ENCODE data around the gene MIF4GD.

Gene MIF4GD, protein sequence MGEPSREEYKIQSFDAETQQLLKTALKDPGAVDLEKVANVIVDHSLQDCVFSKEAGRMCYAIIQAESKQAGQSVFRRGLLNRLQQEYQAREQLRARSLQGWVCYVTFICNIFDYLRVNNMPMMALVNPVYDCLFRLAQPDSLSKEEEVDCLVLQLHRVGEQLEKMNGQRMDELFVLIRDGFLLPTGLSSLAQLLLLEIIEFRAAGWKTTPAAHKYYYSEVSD

DNA sequence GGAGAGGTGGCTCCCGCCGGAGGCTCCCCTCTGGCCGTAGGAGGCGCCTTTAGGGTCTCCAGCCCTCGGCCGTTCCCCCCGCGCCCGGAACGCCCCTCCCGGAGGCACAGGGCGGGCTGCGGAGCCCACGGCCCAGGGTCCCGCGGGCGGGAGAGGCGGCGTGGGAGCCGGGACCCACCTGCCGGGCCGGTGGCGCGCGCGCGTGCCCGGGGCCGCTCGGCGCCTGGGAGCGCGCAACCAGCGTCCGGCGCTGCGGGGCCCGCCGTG is at the start of gene MIF4GD:
Gene MIF4GD, minus strand, starts transcription at position 266 of the 267 bp plus-strand sequence. CDS start 1,036 bp downstream, outside the sequence.
- Mint-ChIP-seq H3K36me3 (ENCODE audit: low read depth) (peaks cover 9% of the 10 kb centered on the region), H3K9me3 (no peaks in the 10 kb centered on the region), H3K4me1 (peaks cover 28% of the 10 kb centered on the region), H3K4me3 (peak within 1 kb of the TSS; percentile 86 to 93 (median 92)), H3K27me3 (ENCODE audit: low read depth) (peaks cover 7% of the 10 kb centered on the region), H3K27ac (peak within 1 kb of the TSS in 2 of 3 experiments; percentile 79 to 83)
- TF ChIP-seq, protein P1, sequence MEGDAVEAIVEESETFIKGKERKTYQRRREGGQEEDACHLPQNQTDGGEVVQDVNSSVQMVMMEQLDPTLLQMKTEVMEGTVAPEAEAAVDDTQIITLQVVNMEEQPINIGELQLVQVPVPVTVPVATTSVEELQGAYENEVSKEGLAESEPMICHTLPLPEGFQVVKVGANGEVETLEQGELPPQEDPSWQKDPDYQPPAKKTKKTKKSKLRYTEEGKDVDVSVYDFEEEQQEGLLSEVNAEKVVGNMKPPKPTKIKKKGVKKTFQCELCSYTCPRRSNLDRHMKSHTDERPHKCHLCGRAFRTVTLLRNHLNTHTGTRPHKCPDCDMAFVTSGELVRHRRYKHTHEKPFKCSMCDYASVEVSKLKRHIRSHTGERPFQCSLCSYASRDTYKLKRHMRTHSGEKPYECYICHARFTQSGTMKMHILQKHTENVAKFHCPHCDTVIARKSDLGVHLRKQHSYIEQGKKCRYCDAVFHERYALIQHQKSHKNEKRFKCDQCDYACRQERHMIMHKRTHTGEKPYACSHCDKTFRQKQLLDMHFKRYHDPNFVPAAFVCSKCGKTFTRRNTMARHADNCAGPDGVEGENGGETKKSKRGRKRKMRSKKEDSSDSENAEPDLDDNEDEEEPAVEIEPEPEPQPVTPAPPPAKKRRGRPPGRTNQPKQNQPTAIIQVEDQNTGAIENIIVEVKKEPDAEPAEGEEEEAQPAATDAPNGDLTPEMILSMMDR (IDR thresholded peaks at IDR 0.05; ENCODE audit: unreplicated experiment in 3 of 3), result no peak

DNA sequence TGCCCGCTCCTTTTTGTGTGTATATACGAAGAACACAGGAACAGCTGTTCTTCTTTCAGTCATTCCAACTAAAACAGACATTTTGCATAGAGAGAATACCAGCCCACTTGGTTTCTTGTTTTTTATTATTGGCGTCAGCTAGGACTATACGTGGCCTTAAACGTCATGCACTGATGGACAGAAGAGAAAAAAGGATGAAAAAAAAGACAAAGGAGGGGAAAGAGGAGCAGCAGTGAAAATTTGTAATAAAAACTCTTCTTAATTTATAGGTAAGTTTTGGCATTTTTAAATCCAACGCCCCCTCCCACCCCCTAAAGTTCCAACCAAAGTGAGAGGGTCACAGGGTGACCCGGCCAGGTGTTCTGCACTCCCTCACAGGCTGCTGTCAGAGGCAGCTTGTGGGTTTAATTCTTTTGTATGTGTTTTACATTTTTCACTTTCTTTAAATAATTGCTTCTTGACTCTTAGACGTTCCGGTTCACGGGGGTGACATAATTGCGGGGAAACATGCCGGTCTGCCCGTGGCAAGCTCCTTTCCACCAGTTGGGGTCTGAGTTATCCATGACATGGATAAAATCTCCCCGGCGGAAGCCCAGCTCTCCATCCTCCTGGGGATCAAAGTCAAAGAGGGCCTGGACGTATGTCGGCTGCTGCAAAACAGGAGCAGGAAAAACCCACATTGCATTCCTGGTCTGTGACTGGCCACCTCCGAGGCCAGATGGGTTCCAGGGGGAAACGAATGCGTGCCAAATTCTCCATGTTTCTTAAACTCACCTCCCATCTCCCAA is 49.1 kb upstream of the MIF4GD start:
- H3K36me3 Mint-ChIP-seq (ENCODE audit: low read depth), result peaks cover 42% of the 10 kb centered on the region
- no peaks in the 10 kb centered on the region for H3K9me3 Mint-ChIP-seq
- TF ChIP-seq, protein P1 (IDR thresholded peaks at IDR 0.05; ENCODE audit: unreplicated experiment in 3 of 3), result no peak
- no peaks in the 10 kb centered on the region for H3K27me3 Mint-ChIP-seq (ENCODE audit: low read depth)
- H3K27ac Mint-ChIP-seq, result peak overlapping the region in 1 of 3 experiments; percentile 86
- peaks cover 15% of the 10 kb centered on the region for H3K4me1 Mint-ChIP-seq
- H3K4me3 Mint-ChIP-seq, result no peak overlapping the region

DNA sequence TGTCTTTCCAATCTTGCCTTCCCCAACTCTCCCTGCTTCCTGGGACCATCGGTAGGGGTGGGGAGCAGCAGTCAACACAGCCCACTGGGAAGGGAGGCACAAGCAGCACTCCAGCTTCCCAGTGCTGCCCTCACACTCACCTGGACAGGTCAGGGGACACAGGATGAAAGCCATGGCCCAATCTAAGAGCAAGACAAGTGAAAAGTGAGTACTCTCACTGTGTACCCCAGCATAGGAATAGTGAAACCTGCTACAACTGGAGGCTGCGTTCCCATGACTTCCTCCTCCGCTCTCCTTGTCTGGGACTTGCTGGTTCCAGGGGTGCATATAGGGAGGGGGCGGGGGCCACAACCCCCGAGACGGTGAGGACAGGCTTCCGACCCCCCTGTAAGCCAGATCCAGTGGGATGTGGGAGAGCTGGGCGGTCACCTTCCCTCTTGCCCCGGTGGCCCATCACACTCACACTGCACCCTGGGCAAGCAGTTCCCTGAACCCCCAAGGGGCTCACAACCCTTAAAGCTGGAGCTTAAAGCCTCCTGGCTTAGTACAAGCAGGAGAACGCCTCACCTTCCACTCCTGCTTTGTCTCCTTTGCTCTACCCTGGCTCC is 47.7 kb upstream of the MIF4GD start:
- H3K27me3 Mint-ChIP-seq (ENCODE audit: low read depth), result no peaks in the 10 kb centered on the region
- H3K36me3 Mint-ChIP-seq (ENCODE audit: low read depth), result peaks cover 35% of the 10 kb centered on the region
- peaks cover 15% of the 10 kb centered on the region for H3K4me1 Mint-ChIP-seq
- no peaks in the 10 kb centered on the region for H3K9me3 Mint-ChIP-seq
- no peak overlapping the region for H3K4me3 Mint-ChIP-seq
- H3K27ac Mint-ChIP-seq, result no peak overlapping the region
- TF ChIP-seq, protein P1 (IDR thresholded peaks at IDR 0.05; ENCODE audit: unreplicated experiment in 3 of 3), result no peak

DNA sequence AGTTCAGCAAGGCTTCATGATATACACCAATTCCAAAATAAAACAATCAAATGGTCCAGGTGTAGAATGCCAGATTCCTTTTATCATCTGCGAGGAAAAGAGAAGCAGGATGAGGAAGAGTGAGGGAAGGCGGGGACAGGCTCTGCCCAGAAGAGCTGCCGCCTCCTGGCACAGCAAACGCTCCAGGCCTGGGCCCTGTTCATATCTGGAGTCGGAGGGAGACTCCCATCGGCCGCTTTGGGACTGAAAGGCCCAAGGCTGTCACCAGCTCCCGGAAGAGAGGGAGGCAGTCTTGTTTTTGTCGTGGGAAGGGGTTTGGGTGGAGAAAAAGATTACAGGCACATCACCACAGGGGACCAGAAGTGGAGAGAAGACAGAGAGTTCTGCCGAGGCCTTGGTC is 47.2 kb upstream of the MIF4GD start:
- H3K4me1 Mint-ChIP-seq, result peaks cover 13% of the 10 kb centered on the region
- H3K9me3 Mint-ChIP-seq, result no peaks in the 10 kb centered on the region
- no peaks in the 10 kb centered on the region for H3K27me3 Mint-ChIP-seq (ENCODE audit: low read depth)
- H3K4me3 Mint-ChIP-seq, result no peak overlapping the region
- peaks cover 33% of the 10 kb centered on the region for H3K36me3 Mint-ChIP-seq (ENCODE audit: low read depth)
- TF ChIP-seq, protein P1 (IDR thresholded peaks at IDR 0.05; ENCODE audit: unreplicated experiment in 3 of 3), result no peak
- no peak overlapping the region for H3K27ac Mint-ChIP-seq

DNA sequence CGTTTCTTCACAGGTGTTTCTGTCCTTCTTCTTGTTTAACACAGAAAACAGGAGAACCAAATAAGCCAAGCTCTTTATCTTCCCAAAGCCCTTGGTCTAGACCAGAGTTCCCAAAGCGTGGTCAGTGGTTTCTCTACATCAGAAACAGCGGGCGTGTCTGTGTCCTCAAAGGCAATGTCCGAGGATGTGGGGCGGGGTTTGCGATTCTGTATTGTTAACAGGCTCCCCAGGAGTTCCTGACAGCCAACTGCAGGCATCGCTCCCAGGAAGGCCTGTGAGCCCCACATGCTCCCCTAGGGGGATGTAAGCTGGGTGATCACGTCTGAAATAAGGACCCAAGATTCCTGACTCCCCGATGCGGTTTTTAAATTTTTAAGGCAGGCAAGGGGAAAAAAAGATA is 46.6 kb upstream of the MIF4GD start:
- TF ChIP-seq, protein P1 (IDR thresholded peaks at IDR 0.05; ENCODE audit: unreplicated experiment in 3 of 3), result no peak
- Mint-ChIP-seq H3K4me1 (peaks cover 10% of the 10 kb centered on the region), H3K27ac (no peak overlapping the region), H3K27me3 (ENCODE audit: low read depth) (no peaks in the 10 kb centered on the region), H3K4me3 (no peak overlapping the region), H3K36me3 (ENCODE audit: low read depth) (peaks cover 30% of the 10 kb centered on the region), H3K9me3 (no peaks in the 10 kb centered on the region)

All from nephron (organoid).